IMR-90 (cell line): ENCODE results near the gene TK1. TPM values are rescaled to one million over a fixed set of nuclear protein-coding genes. Genes with fewer than 3 reads are reported as not detected.
A peak's percentile ranks its signal among the peaks of the same experiment; 100 is the strongest.

Experiments
- ATAC-seq: fragments of 200-7000 bp; cut with Tn5 transposase; 2 replicates; pipeline ENCODE4 v1.9.1; 2020; ENCODE audit warnings: low read depth, mild to moderate bottlenecking, moderate library complexity
- BruUV-seq: library from RNA; stranded (reverse); fragments of 400-500 nt; replicated peaks from 2 replicates; lab custom pipeline; 2021; lab: Mats Ljungman, UMichigan
- CTCF ChIA-PET: fragments of 300-600 bp; formaldehyde crosslinking; extraction: SDS; loops from one replicate; lab custom pipeline; 2021; ENCODE audit warnings: antibody characterized with exemption; lab: Yijun Ruan, JAX
- POLR2A ChIA-PET: fragments of 300-600 bp; sonication (Branson Sonifier 250); formaldehyde crosslinking; loops from one replicate; lab custom pipeline; 2022; ENCODE audit warnings: antibody characterized with exemption; ENCODE audit not compliant: unreplicated experiment; lab: Charles Lee
- DNase-seq: peaks from one replicate; pipeline ENCODE4 v3.0.0; 2013
- H2AFZ ChIP-seq: replicated peaks from 2 replicates; pipeline ENCODE3; 2013; ENCODE audit warnings: low read length, mild to moderate bottlenecking; ENCODE audit not compliant: poor library complexity
- H2AK5ac ChIP-seq: 2 replicates; pipeline ENCODE4 v1.6.1; 2013; ENCODE audit warnings: low read depth, low read length, inconsistent platforms
- H2AK9ac ChIP-seq: replicated peaks from 2 replicates; pipeline ENCODE3; 2013; ENCODE audit warnings: mild to moderate bottlenecking, low read depth, low read length, moderate library complexity; ENCODE audit not compliant: poor library complexity
- H2BK120ac ChIP-seq: 2 replicates; pipeline ENCODE4 v1.6.1; 2013; ENCODE audit warnings: low read depth, low read length, inconsistent platforms
- H2BK15ac ChIP-seq: 3 replicates; pipeline ENCODE4 v1.6.1; 2013; ENCODE audit warnings: low read depth, low read length, inconsistent platforms
- H2BK20ac ChIP-seq: 2 replicates; pipeline ENCODE4 v1.6.1; 2013; ENCODE audit warnings: low read depth, mild to moderate bottlenecking, inconsistent platforms, low read length, moderate library complexity
- H2BK5ac ChIP-seq: 2 replicates; pipeline ENCODE4 v1.6.1; 2013; ENCODE audit warnings: mild to moderate bottlenecking, low read depth, low read length, inconsistent platforms; ENCODE audit not compliant: poor library complexity, severe bottlenecking
- H3K14ac ChIP-seq: replicated peaks from 2 replicates; pipeline ENCODE4 v1.6.1; 2013; ENCODE audit warnings: low read depth, low read length, inconsistent platforms
- H3K18ac ChIP-seq: 2 replicates; pipeline ENCODE4 v1.6.1; 2013; ENCODE audit warnings: low read depth, low read length, control low read depth
- H3K23ac ChIP-seq: 2 replicates; pipeline ENCODE4 v1.6.1; 2013; ENCODE audit warnings: low read depth, low read length, inconsistent platforms
- H3K27ac ChIP-seq: 2 replicates; pipeline ENCODE4 v1.5.1; 2013; ENCODE audit warnings: mild to moderate bottlenecking, control low read depth, low read length; ENCODE audit not compliant: insufficient read depth
- H3K27me3 ChIP-seq: 2 replicates; pipeline ENCODE4 v1.6.1; 2013; ENCODE audit warnings: low read length; ENCODE audit not compliant: control insufficient read depth, insufficient read depth
- H3K36me3 ChIP-seq: 2 replicates; pipeline ENCODE4 v1.6.1; 2013; ENCODE audit warnings: low read length, mixed read lengths; ENCODE audit not compliant: control insufficient read depth, insufficient read depth
- H3K4ac ChIP-seq: 2 replicates; pipeline ENCODE4 v1.6.1; 2013; ENCODE audit warnings: low read depth, low read length, inconsistent platforms
- H3K4me1 ChIP-seq: 2 replicates; pipeline ENCODE4 v1.6.1; 2013; ENCODE audit warnings: low read length, mixed read lengths; ENCODE audit not compliant: control insufficient read depth, insufficient read depth
- H3K4me2 ChIP-seq: 2 replicates; pipeline ENCODE4 v1.6.1; 2013; ENCODE audit warnings: low read depth, mild to moderate bottlenecking, control low read depth, low read length, moderate library complexity
- H3K4me3 ChIP-seq: 2 replicates; pipeline ENCODE4 v1.5.1; 2013; ENCODE audit warnings: low read depth, mild to moderate bottlenecking, control low read depth, low read length, moderate library complexity; ENCODE audit not compliant: insufficient read depth
- H3K56ac ChIP-seq: 2 replicates; pipeline ENCODE4 v1.6.1; 2013; ENCODE audit warnings: low read length, inconsistent platforms; ENCODE audit not compliant: insufficient read depth; ENCODE audit errors: extremely low read depth
- H3K79me1 ChIP-seq, 2 experiments: 2 replicates each; pipeline ENCODE4 v1.6.1; 2013; ENCODE audit warnings: low read length in 2 of 2, inconsistent platforms in 1 of 2, low read depth in 1 of 2
- H3K9ac ChIP-seq: 2 replicates; pipeline ENCODE4 v1.6.1; 2013; ENCODE audit warnings: low read depth, low read length, control low read depth
- H3K9me1 ChIP-seq: 2 replicates; pipeline ENCODE4 v1.6.1; 2013; ENCODE audit warnings: low read length, inconsistent platforms; ENCODE audit not compliant: insufficient read depth
- H3K9me3 ChIP-seq: 2 replicates; pipeline ENCODE4 v1.6.1; 2013; ENCODE audit warnings: low read length; ENCODE audit not compliant: control insufficient read depth, insufficient read depth
- H4K20me1 ChIP-seq: 2 replicates; pipeline ENCODE4 v1.6.1; 2013; ENCODE audit warnings: low read length, inconsistent platforms; ENCODE audit not compliant: insufficient read depth
- H4K5ac ChIP-seq: 2 replicates; pipeline ENCODE4 v1.6.1; 2013; ENCODE audit warnings: mild to moderate bottlenecking, low read depth, low read length, control low read depth
- H4K8ac ChIP-seq, 2 experiments: 2 replicates each; pipeline ENCODE4 v1.6.1; 2013; ENCODE audit warnings: low read depth in 2 of 2, low read length in 2 of 2, control low read depth in 1 of 2, inconsistent platforms in 1 of 2
- H4K91ac ChIP-seq: 2 replicates; pipeline ENCODE4 v1.6.1; 2013; ENCODE audit warnings: low read depth, low read length, inconsistent platforms; ENCODE audit not compliant: insufficient read depth
- BHLHE40 ChIP-seq: fragments of 150-350 bp; IDR thresholded peaks from 2 replicates; pipeline ENCODE4 v1.6.1; 2016; ENCODE audit warnings: mild to moderate bottlenecking, low read depth, low read length
- CEBPB ChIP-seq: IDR thresholded peaks from 2 replicates; pipeline ENCODE4 v1.6.1; 2012; ENCODE audit warnings: low read depth, low read length, improper control_type of control experiment
- CHD1 ChIP-seq: IDR thresholded peaks from 2 replicates; pipeline ENCODE4 v1.6.1; 2012; ENCODE audit warnings: low read depth, low read length, improper control_type of control experiment
- FOS ChIP-seq: fragments of 150-350 bp; IDR thresholded peaks from 2 replicates; pipeline ENCODE4 v1.6.1; 2016; ENCODE audit warnings: low read depth, low read length
- MAFK ChIP-seq: IDR thresholded peaks from 2 replicates; pipeline ENCODE4 v1.6.1; 2012; ENCODE audit warnings: low read depth, low read length, improper control_type of control experiment
- NFE2L2 ChIP-seq: fragments of 150-350 bp; IDR thresholded peaks from 2 replicates; pipeline ENCODE4 v1.6.1; 2016; ENCODE audit warnings: low read depth, mild to moderate bottlenecking, low read length
- POLR2A ChIP-seq: IDR thresholded peaks from 2 replicates; pipeline ENCODE4 v1.6.1; 2012; ENCODE audit warnings: mild to moderate bottlenecking, low read depth, low read length
- RCOR1 ChIP-seq: IDR thresholded peaks from 2 replicates; pipeline ENCODE4 v1.6.1; 2012; ENCODE audit warnings: mild to moderate bottlenecking, low read length, improper control_type of control experiment; ENCODE audit not compliant: insufficient replicate concordance
- SMC3 ChIP-seq: fragments of 150-350 bp; IDR thresholded peaks from 2 replicates; pipeline ENCODE4 v1.6.1; 2016; ENCODE audit warnings: low read depth, mild to moderate bottlenecking, antibody characterized with exemption, low read length, moderate library complexity
- WGBS, 2 experiments: methylation state at CpG; one replicate each; pipeline versions ENCODE4 v1.1.5 to v1.1.7; 2013; ENCODE audit warnings: missing lambda C conversion rate in 2 of 2; ENCODE audit not compliant: insufficient read length in 1 of 2; ENCODE audit errors: extremely low coverage in 2 of 2; 5-methylcytosine and 5-hydroxymethylcytosine counted together
- dilution Hi-C: fragments of 300-500 bp; cut with HindIII; formaldehyde crosslinking; loops from one replicate; pipeline ENCODE4 v1.14.3; 2018; ENCODE audit warnings: low sequenced_read_pairs; ENCODE audit not compliant: unreplicated experiment
- in situ Hi-C: fragments of 300-500 bp; cut with MboI; formaldehyde crosslinking; loops from 3 replicates; pipeline ENCODE4 v1.14.3; 2019; ENCODE audit warnings: low sequenced_read_pairs, inconsistent platforms, mixed read lengths
- intact Hi-C: fragments of 100-400 bp; cut with micrococcal nuclease; formaldehyde crosslinking; loops from 2 replicates; pipeline ENCODE4 v1.10.0; 2022
- polyA plus RNA-seq, 3 experiments: library from polyadenylated mRNA; depleted of rRNA; stranded (reverse); fragments of >200 nt; gene quantifications; 2 replicates each; pipeline ENCODE4 v1.2.3, GENCODE V29; 2012; ENCODE audit warnings: low replicate concordance in 1 of 3
- total RNA-seq: library from RNA; depleted of rRNA; stranded (reverse); fragments of >200 nt; gene quantifications from 2 replicates; pipeline ENCODE4 v1.2.3, GENCODE V29; 2012
- TF ChIP-seq, protein P1 (sequence below): fragments of 150-350 bp; IDR thresholded peaks from 2 replicates; pipeline ENCODE4 v1.6.1; 2016; ENCODE audit warnings: low read depth, mild to moderate bottlenecking, low read length, moderate library complexity, borderline replicate concordance
- TF ChIP-seq, protein P2 (sequence below): fragments of 150-350 bp; IDR thresholded peaks from 2 replicates; pipeline ENCODE4 v1.6.1; 2017; ENCODE audit warnings: mild to moderate bottlenecking, antibody characterized with exemption, low read length, low read depth

The TK1 gene
- total and polyA plus RNA-seq, 2 of the 4 experiments (the other 2 are of a cell fraction) = 150 to 219 TPM

DNA sequence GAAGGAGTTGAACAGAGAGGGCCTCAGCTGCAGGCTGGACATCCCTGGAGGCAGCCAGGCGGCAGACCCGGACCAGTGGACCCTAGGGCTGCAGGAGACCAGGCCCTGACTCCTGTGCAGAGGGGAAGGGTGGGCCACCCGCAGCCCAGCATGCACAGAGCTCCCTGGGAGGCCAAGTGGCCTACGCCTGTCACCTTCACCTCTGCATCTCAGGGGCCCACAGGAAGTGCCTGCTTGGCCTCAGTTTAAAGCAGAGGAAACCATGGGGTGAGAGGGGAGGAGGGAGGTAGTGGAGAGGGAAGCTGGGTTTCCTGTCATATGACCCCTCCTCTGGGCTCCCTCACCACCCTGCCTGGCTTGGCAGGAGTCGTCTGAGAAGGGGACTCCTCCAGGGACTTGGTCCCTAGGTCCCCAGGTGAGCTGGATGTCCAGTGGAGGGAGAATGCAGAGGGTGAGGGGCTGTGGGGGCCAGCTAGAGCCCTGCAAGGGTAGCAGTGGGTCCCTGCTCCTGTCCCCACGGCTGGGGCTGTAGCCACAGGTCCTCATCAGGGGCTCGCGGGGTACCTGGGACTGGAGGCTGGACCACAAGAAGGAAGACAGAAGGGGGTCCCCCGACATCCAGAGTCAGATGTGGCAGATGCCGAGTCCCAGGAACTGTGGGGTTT is 56.3 kb downstream of the TK1 start, which contains the start of gene TMC8:
Gene TMC8, plus strand, starts transcription at position 335 of the 665 bp plus-strand sequence. CDS start 818 bp downstream, outside the sequence.
- Histone ChIP-seq H2BK120ac (no peak within 1 kb of the TSS), H3K4me1 (peaks cover 2% of the 10 kb centered on the region; the same call in 1 of the 2 replicates), H4K20me1 (no peaks in the 10 kb centered on the region; the same call in 1 of the 2 replicates), H3K4me3 (no peak within 1 kb of the TSS), H3K18ac (no peak within 1 kb of the TSS), H3K14ac (no peak within 1 kb of the TSS), H3K9me3 (no peaks in the 10 kb centered on the region), H3K4me2 (no peak within 1 kb of the TSS), H3K79me1 (no peaks in the 10 kb centered on the region), H3K27ac (no peak within 1 kb of the TSS), H3K23ac (no peak within 1 kb of the TSS), H4K8ac (no peak within 1 kb of the TSS), H3K9me1 (no peaks in the 10 kb centered on the region), H3K56ac (no peak within 1 kb of the TSS), H2BK20ac (no peak within 1 kb of the TSS), H3K9ac (no peak within 1 kb of the TSS), H4K91ac (no peak within 1 kb of the TSS), H2BK5ac (no peak within 1 kb of the TSS), H2BK15ac (no peak within 1 kb of the TSS), H3K36me3 (no peaks in the 10 kb centered on the region), H2AK5ac (no peak within 1 kb of the TSS), H2AFZ (peak within 1 kb of the TSS; percentile 14), H4K5ac (no peak within 1 kb of the TSS), H2AK9ac (no peak within 1 kb of the TSS), H3K27me3 (peaks cover 84% of the 10 kb centered on the region), H3K4ac (no peak within 1 kb of the TSS)
- ChIA-PET CTCF (no interaction called here), POLR2A (no interaction called here)
- in situ Hi-C loops = no loop called here
- dilution Hi-C loops = no loop called here
- no TSS peak for BruUV-seq
- WGBS, 2 experiments = 83% methylated on average over 7 of the region's 10 CpGs; no CpG with 5 or more reads in 1 of the 2 experiments
- no peak for DNase-seq
- no peak for ATAC-seq
- TF ChIP-seq FOS (no peak), BHLHE40 (no peak), NFE2L2 (no peak), MAFK (no peak), CEBPB (no peak), RCOR1 (no peak), POLR2A (no peak), CHD1 (no peak), SMC3 (no peak)
- TF ChIP-seq, protein P1, sequence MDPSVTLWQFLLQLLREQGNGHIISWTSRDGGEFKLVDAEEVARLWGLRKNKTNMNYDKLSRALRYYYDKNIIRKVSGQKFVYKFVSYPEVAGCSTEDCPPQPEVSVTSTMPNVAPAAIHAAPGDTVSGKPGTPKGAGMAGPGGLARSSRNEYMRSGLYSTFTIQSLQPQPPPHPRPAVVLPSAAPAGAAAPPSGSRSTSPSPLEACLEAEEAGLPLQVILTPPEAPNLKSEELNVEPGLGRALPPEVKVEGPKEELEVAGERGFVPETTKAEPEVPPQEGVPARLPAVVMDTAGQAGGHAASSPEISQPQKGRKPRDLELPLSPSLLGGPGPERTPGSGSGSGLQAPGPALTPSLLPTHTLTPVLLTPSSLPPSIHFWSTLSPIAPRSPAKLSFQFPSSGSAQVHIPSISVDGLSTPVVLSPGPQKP = no peak
- TF ChIP-seq, protein P2, sequence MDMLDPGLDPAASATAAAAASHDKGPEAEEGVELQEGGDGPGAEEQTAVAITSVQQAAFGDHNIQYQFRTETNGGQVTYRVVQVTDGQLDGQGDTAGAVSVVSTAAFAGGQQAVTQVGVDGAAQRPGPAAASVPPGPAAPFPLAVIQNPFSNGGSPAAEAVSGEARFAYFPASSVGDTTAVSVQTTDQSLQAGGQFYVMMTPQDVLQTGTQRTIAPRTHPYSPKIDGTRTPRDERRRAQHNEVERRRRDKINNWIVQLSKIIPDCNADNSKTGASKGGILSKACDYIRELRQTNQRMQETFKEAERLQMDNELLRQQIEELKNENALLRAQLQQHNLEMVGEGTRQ = no peak
- intact Hi-C loops = no loop called here
